Coronary artery (tissue), 2 donors: Measurements from ENCODE around the gene FAIM2.

ENCODE experiments used
- DNase-seq: peaks from one replicate; pipeline ENCODE4 v3.0.0-alpha.2; 2017; ENCODE audit warnings: low spot score
- H3K27ac ChIP-seq, 2 donors: fragments of 200-600 bp; sonication (generic); one replicate each; pipeline ENCODE4 v1.5.1; 2016 to 2019
- H3K4me3 ChIP-seq: fragments of 200-600 bp; sonication (generic); 2 replicates; pipeline ENCODE4 v1.5.1; 2016; ENCODE audit warnings: mild to moderate bottlenecking, moderate library complexity
- CTCF ChIP-seq: fragments of 200-600 bp; sonication (generic); IDR thresholded peaks from one replicate; pipeline ENCODE4 v1.5.1; 2019; ENCODE audit warnings: antibody characterized with exemption

FAIM2 gene

DNA sequence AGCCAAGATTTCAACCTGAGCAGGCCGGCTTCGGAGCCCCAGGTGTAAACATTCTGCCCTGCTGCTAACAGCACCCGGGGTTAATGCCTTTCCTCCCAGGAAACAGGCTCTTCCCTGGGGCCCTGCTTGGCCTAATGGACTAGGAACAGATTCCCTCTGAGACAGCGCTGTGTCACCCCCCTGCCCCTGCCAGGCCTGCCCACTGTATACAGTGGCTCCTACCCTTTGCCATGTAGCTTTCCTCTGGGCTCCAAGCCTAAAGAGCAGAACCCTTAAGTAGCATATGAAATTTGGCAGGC, 32.5 kb downstream of the FAIM2 start:
- peak; percentile 53 for DNase-seq
- Histone ChIP-seq H3K4me3 (no peak overlapping the region), H3K27ac (no peak overlapping the region)
- no peak for TF ChIP-seq CTCF

- Histone ChIP-seq H3K27ac (no peak overlapping the region), H3K4me3 (no peak overlapping the region)
- peak; percentile 22 for DNase-seq
- no peak for TF ChIP-seq CTCF
Measured at GRCh38 chr12:49870501-49871262, 33.0 kb downstream of the FAIM2 start.

DNA sequence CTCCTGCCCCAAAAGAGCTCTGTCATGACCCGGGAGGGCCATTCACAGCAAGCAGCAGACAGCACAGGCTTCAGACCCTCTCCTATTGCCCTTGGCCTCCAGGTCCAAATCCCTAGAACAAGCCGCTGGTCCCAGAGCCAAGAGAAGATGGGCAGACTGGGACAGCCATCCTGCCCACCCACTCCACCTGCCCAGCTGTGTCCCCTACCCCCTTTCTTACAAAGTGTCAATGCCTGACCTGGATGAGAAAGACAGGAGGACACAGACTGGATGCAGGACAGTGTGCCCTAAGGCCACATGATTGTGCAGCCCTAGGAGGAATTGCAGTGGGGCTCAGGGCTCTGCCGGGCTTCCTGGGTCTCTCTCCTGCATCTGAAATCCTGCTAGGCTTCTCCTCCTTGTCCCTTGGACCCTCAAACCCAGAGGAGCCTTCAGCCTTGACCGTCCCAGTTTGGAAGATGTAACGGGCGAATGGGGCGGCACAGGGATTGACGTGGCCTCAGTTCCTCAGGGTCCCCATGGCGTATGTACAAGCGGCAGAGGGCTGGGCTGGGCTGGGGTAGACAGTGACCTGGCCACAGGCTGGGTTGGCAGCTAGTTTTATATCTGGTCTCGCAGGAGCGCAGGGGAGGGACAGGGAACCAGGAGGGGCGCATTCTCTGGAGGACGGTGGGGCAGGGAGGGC, 33.7 kb downstream of the FAIM2 start:
- peak; percentile 68 for DNase-seq
- Histone ChIP-seq H3K4me3 (no peak overlapping the region), H3K27ac (peak overlapping the region; percentile 7 to 79)
- no peak for TF ChIP-seq CTCF

DNA sequence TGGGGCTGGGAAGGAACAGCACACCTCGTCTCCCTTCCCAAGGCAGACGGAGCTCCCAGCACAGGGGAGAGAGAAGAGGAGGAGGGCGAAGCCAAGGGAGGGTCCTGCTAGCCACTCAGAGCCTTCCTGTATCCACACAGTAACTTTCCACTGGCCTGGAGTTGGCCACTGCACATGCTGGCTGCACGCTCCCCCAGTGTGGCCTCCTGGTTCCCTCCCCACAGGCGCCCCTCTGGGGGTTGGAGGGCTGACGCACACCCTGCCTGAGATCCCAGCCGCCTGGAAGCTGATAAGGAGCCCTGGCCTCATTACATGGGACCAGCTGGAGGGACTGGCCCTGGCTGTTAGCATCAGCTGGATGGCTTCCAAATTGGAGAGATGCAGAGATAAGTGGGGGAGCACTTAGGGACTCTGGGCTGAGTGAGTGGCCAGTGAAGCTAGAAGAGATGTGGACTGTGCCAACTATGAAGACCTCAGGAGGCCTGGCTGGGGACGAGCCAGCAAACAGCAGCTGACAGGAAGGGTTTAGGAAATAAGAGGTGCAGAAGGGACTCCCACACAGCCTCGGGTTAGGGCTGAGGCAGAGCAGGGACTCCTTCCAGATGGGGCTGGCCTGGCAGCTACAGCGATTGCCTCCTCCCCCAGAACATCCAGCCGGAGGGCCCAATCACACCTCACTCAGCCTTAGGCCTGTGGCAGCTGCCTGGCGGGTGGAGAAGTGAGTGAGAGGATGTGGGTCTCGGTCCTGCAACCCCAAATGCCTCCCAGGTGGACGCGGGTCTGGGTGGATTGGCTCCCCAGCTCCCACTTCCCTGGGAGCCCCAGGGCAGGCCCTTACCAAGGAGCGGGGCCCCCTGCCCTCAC, 34.5 kb downstream of the FAIM2 start:
- TF ChIP-seq CTCF = no peak
- H3K4me3 ChIP-seq = no peak overlapping the region
- DNase-seq = peak; percentile 94
- peak overlapping the region; percentile 7 to 79 for H3K27ac ChIP-seq

DNA sequence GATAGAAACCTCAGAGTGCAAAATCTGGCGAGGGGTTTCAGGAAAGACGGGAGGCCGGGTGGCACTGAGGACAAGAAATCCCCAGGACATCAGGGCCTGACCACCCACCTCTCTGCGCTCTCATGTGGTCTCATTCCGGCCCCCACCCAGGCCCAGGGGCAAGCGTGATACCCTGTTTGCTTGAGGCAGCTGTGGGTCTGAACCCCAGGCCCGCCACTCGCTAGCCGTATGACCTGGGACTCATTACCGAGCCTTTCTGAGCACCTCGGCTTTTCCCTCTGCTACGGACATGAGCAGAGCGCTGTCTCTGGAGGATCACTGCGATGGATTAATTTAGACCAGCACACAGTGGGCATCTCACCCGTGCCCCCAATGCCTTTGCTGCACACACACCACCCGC, 35.3 kb downstream of the FAIM2 start:
- TF ChIP-seq CTCF = no peak

GRCh38 chr12:49867570-49868341, 35.9 kb downstream of the FAIM2 start:
- H3K27ac ChIP-seq = peak overlapping the region in 1 of 2 donors; percentile 79
- DNase-seq = peak; percentile 69
- no peak overlapping the region for H3K4me3 ChIP-seq
- no peak for TF ChIP-seq CTCF

More for the DNA sequence above, 35.3 kb downstream of the FAIM2 start:
- peak overlapping the region in 1 of 2 donors; percentile 79 for H3K27ac ChIP-seq
- H3K4me3 ChIP-seq = no peak overlapping the region
- DNase-seq = peak; percentile 73
